Panc1 (cell line): ENCODE measurements around the gene TMPRSS13. TPM values are rescaled to one million over a fixed set of nuclear protein-coding genes. Genes with fewer than 3 reads are reported as not detected.

Source experiments
- ATAC-seq: fragments of 200-7000 bp; cut with Tn5 transposase; 2 replicates; pipeline ENCODE4 v1.9.1; 2020; ENCODE audit warnings: mild to moderate bottlenecking, moderate library complexity
- BruUV-seq: library from RNA; stranded (reverse); fragments of 400-500 nt; replicated peaks from 2 replicates; lab custom pipeline; 2021; lab: Mats Ljungman, UMichigan
- CTCF ChIA-PET: fragments of 300-600 bp; sonication (Branson Sonifier 250); formaldehyde crosslinking; loops from one replicate; lab custom pipeline; 2022; ENCODE audit warnings: antibody characterized with exemption; lab: Charles Lee
- POLR2A ChIA-PET: fragments of 300-600 bp; sonication (Branson Sonifier 250); formaldehyde crosslinking; loops from one replicate; lab custom pipeline; 2022; ENCODE audit warnings: antibody characterized with exemption; lab: Charles Lee
- DNase-seq: peaks from one replicate; pipeline ENCODE4 v3.0.0-alpha.2; 2010; ENCODE audit warnings: low read depth, low spot score
- H3K27ac ChIP-seq: 2 replicates; pipeline ENCODE4 v1.5.1; 2011; ENCODE audit warnings: mild to moderate bottlenecking, low read length, inconsistent platforms
- H3K27me3 ChIP-seq: fragments of 200-500 bp; sonication (Bioruptor generic); 2 replicates; pipeline ENCODE4 v1.6.0; 2014; ENCODE audit warnings: low read length, inconsistent platforms; ENCODE audit not compliant: control insufficient read depth, insufficient read depth
- H3K36me3 ChIP-seq: fragments of 200-500 bp; sonication (Bioruptor generic); 2 replicates; pipeline ENCODE4 v1.5.1; 2014; ENCODE audit warnings: inconsistent platforms, mild to moderate bottlenecking, low read length, moderate library complexity; ENCODE audit not compliant: control insufficient read depth, insufficient read depth
- H3K4me1 ChIP-seq: 2 replicates; pipeline ENCODE4 v1.5.1; 2011; ENCODE audit warnings: inconsistent platforms, mild to moderate bottlenecking, low read length, moderate library complexity; ENCODE audit not compliant: control insufficient read depth, insufficient read depth
- H3K4me3 ChIP-seq, 2 experiments: 2 replicates each; pipeline ENCODE4 v1.5.1; 2011 to 2012; ENCODE audit warnings: low read depth in 2 of 2, low read length in 2 of 2, mild to moderate bottlenecking in 2 of 2, inconsistent platforms in 1 of 2, moderate library complexity in 1 of 2
- H3K9me3 ChIP-seq: fragments of 200-500 bp; sonication (Bioruptor generic); 2 replicates; pipeline ENCODE4 v1.5.1; 2014; ENCODE audit warnings: low read depth, mild to moderate bottlenecking, inconsistent platforms, low read length, moderate library complexity; ENCODE audit not compliant: control insufficient read depth, insufficient read depth
- POLR2AphosphoS5 ChIP-seq: IDR thresholded peaks from 2 replicates; pipeline ENCODE4 v1.6.1; 2012; ENCODE audit warnings: mild to moderate bottlenecking, low read depth, low read length, moderate library complexity
- SIN3A ChIP-seq: IDR thresholded peaks from 2 replicates; pipeline ENCODE4 v1.6.1; 2012; ENCODE audit warnings: low read depth, mild to moderate bottlenecking, low read length, moderate library complexity, borderline replicate concordance; ENCODE audit not compliant: insufficient read depth
- TCF7L2 ChIP-seq: IDR thresholded peaks from 2 replicates; pipeline ENCODE4 v1.6.1; 2011; ENCODE audit warnings: mild to moderate bottlenecking, low read depth, low read length, inconsistent platforms
- in situ Hi-C: cut with HindIII; loops from 2 replicates; pipeline ENCODE4 v1.10.0; 2016; ENCODE audit warnings: low sequenced_read_pairs, low pct_unique_long_range_greater_than_20kb
- intact Hi-C: fragments of 100-400 bp; cut with micrococcal nuclease; formaldehyde crosslinking; loops from one replicate; pipeline ENCODE4 v1.10.0; 2022; ENCODE audit not compliant: unreplicated experiment
- total RNA-seq: library from RNA; stranded (reverse); gene quantifications from one replicate; pipeline ENCODE4 v1.2.1, GENCODE V29; 2021; ENCODE audit not compliant: unreplicated experiment
- TF ChIP-seq, protein P1 (sequence below): fragments of 450-650 bp; IDR thresholded peaks from 2 replicates; pipeline ENCODE4 v1.5.1; 2017; ENCODE audit warnings: mild to moderate bottlenecking
- TF ChIP-seq, protein P2 (sequence below), 2 experiments: IDR thresholded peaks; 2 replicates each; pipeline ENCODE4 v1.6.1; 2011 to 2012; ENCODE audit warnings: low read depth in 2 of 2, control low read depth in 1 of 2, low read length in 1 of 2, mild to moderate bottlenecking in 1 of 2, moderate library complexity in 1 of 2; ENCODE audit not compliant: insufficient read depth in 1 of 2

TMPRSS13 gene
- total RNA-seq, 1 experiment from 2014 or later: not detected

DNA sequence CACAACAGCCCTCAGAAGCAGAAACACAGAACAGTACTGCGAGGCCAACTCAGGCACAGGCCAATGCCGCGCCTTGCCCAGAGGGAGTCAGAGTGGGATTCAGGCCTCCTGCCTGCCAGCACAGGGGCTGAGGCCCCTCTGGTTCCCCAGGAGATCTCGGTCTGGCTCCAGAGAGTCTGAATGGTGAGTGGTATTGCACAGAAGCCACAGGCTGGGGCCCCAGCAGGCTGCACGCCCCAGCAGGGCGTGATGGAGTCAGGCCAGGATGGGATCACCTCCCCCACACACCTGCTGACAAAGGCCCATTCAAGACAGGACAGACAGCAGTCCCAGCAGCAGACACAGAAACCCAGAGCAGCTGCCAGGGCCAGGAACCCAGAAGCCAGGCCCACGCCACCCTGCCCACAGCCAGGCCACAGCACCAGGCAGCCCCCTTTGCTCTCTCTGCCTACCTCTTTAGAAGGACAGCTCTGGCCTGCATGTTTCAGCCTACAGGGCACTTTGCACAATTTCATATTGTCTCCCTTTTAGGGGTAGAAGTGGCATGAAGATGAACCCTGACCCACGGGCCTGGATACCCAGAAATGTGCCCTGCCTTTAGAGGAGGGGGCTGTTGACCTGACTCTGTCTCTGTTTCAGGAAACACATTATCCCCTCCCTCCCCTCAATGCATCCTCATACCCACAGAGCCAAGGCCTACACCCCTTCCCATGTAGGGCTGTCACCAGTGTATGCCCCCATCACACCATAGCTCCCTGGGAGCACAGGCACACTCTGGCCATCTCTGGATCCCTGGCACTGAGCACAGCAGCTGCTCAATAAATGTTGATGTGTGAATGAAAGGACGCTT, 58.9 kb downstream of the TMPRSS13 start:
- ChIA-PET POLR2A (no interaction called here), CTCF (interaction anchor here (0.5 to 0.7 kb wide), 2 partner anchors 173 to 480 kb away, joined by 3 read pairs; no protein-coding TSS in a partner anchor)
- TF ChIP-seq POLR2AphosphoS5 (no peak), SIN3A (no peak), TCF7L2 (no peak)
- TF ChIP-seq, protein P1, sequence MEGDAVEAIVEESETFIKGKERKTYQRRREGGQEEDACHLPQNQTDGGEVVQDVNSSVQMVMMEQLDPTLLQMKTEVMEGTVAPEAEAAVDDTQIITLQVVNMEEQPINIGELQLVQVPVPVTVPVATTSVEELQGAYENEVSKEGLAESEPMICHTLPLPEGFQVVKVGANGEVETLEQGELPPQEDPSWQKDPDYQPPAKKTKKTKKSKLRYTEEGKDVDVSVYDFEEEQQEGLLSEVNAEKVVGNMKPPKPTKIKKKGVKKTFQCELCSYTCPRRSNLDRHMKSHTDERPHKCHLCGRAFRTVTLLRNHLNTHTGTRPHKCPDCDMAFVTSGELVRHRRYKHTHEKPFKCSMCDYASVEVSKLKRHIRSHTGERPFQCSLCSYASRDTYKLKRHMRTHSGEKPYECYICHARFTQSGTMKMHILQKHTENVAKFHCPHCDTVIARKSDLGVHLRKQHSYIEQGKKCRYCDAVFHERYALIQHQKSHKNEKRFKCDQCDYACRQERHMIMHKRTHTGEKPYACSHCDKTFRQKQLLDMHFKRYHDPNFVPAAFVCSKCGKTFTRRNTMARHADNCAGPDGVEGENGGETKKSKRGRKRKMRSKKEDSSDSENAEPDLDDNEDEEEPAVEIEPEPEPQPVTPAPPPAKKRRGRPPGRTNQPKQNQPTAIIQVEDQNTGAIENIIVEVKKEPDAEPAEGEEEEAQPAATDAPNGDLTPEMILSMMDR: no peak
- TF ChIP-seq, protein P2, sequence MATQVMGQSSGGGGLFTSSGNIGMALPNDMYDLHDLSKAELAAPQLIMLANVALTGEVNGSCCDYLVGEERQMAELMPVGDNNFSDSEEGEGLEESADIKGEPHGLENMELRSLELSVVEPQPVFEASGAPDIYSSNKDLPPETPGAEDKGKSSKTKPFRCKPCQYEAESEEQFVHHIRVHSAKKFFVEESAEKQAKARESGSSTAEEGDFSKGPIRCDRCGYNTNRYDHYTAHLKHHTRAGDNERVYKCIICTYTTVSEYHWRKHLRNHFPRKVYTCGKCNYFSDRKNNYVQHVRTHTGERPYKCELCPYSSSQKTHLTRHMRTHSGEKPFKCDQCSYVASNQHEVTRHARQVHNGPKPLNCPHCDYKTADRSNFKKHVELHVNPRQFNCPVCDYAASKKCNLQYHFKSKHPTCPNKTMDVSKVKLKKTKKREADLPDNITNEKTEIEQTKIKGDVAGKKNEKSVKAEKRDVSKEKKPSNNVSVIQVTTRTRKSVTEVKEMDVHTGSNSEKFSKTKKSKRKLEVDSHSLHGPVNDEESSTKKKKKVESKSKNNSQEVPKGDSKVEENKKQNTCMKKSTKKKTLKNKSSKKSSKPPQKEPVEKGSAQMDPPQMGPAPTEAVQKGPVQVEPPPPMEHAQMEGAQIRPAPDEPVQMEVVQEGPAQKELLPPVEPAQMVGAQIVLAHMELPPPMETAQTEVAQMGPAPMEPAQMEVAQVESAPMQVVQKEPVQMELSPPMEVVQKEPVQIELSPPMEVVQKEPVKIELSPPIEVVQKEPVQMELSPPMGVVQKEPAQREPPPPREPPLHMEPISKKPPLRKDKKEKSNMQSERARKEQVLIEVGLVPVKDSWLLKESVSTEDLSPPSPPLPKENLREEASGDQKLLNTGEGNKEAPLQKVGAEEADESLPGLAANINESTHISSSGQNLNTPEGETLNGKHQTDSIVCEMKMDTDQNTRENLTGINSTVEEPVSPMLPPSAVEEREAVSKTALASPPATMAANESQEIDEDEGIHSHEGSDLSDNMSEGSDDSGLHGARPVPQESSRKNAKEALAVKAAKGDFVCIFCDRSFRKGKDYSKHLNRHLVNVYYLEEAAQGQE (IDR thresholded peaks at IDR 0.05; ENCODE audit: insufficient read depth in 1 of 2, low read depth in 2 of 2, low read length in 1 of 2): no peak
- H3K9me3 ChIP-seq: no peaks in the 10 kb centered on the region
- H3K4me1 ChIP-seq: no peaks in the 10 kb centered on the region
- no TSS peak for BruUV-seq
- DNase-seq (no peak), ATAC-seq (no peak)
- intact Hi-C loops: no loop called here
- H3K36me3 ChIP-seq: no peaks in the 10 kb centered on the region
- in situ Hi-C loops: no loop called here
- peaks cover 21% of the 10 kb centered on the region for H3K27me3 ChIP-seq
- no peak overlapping the region for H3K4me3 ChIP-seq
- H3K27ac ChIP-seq: no peak overlapping the region

DNA sequence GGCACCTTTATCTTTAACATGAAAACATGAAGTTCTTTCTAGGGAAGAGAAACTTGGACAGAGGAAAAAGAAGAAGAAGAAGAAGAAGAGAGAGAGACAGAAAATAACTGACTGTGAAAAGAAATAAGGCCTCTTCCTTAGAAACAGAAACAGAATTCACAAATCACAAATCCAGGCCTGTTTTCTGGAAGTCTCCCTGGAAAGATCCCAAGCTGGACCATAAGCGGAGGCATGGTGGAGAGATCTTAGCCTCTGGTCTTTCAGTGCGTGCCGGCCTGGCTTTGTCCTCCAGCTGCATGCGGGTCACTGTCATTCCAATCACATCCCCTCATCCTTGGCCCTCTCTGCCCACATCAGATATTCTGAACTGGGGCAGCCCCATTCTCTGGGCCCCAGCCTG, 59.6 kb downstream of the TMPRSS13 start:
- no peak overlapping the region for H3K4me3 ChIP-seq
- ATAC-seq: no peak
- H3K27me3 ChIP-seq: peaks cover 15% of the 10 kb centered on the region
- TF ChIP-seq POLR2AphosphoS5 (no peak), TCF7L2 (no peak), SIN3A (no peak)
- TF ChIP-seq, protein P2 (IDR thresholded peaks at IDR 0.05; ENCODE audit: insufficient read depth in 1 of 2, low read depth in 2 of 2, low read length in 1 of 2): no peak
- TF ChIP-seq, protein P1: no peak
- no peak overlapping the region for H3K27ac ChIP-seq
- no peaks in the 10 kb centered on the region for H3K36me3 ChIP-seq
- no TSS peak for BruUV-seq
- CTCF ChIA-PET: no interaction called here
- DNase-seq: no peak
- H3K4me1 ChIP-seq: no peaks in the 10 kb centered on the region
- in situ Hi-C loops: no loop called here
- intact Hi-C loops: no loop called here
- H3K9me3 ChIP-seq: no peaks in the 10 kb centered on the region
- POLR2A ChIA-PET: no interaction called here
